ENCODE measurements around the gene PRR36. TPM values are rescaled to one million over a fixed set of nuclear protein-coding genes. Genes with fewer than 3 reads are reported as not detected.
A peak's percentile ranks its signal among the peaks of the same experiment; 100 is the strongest.

The PRR36 gene
- total RNA-seq, 4 donors from 2014 or later = not detected

- Histone ChIP-seq H3K27ac (no peak overlapping the region), H3K27me3 (no peaks in the 10 kb centered on the region), H3K4me1 (peaks cover 0 to 6% (median 0%) of the 10 kb centered on the region in 4 donors), H3K9me3 (no peaks in the 10 kb centered on the region), H3K36me3 (no peaks in the 10 kb centered on the region), H3K4me3 (no peak overlapping the region)
- DNase-seq = peak in 1 of 3 donors; percentile 45
- TF ChIP-seq CTCF (IDR thresholded peaks at IDR 0.05) (no peak), POLR2A (IDR thresholded peaks at IDR 0.05) (no peak)
These were observed 24.0 kb downstream of the PRR36 start for GRCh38 chr19:7850000-7850813.

DNA sequence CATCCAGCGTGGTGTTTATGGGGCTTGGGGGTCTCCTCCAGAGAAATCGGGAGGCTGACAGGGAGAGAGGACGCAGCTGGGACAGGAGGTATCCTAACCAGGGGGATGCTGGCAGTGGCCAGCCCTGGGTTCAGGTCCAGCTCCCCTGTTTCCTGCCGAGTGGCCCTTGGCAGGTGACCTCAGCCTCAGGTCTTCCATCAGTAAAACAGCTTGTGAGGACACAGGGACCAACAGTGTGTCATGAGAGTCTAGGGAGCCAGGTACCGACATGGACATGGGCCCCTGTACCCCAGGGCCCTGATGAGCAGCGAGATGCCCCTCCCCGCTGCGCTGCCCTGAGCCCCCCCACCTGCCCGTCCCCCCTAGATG is 24.6 kb downstream of the PRR36 start:
- Histone ChIP-seq H3K9me3 (no peaks in the 10 kb centered on the region), H3K27me3 (no peaks in the 10 kb centered on the region), H3K27ac (no peak overlapping the region), H3K4me3 (no peak overlapping the region), H3K4me1 (peaks cover 0 to 6% (median 0%) of the 10 kb centered on the region in 4 donors), H3K36me3 (no peaks in the 10 kb centered on the region)
- TF ChIP-seq CTCF (IDR thresholded peaks at IDR 0.05) = no peak
- TF ChIP-seq POLR2A (IDR thresholded peaks at IDR 0.05) = no peak
- peak in 1 of 3 donors; percentile 34 for DNase-seq

- TF ChIP-seq CTCF (IDR thresholded peaks at IDR 0.05) = no peak
- no peak for TF ChIP-seq POLR2A (IDR thresholded peaks at IDR 0.05)
- peak in 1 of 3 donors; percentile 46 for DNase-seq
- H3K9me3 ChIP-seq = no peaks in the 10 kb centered on the region
These were observed 25.3 kb downstream of the PRR36 start for GRCh38 chr19:7848779-7849457.

DNA sequence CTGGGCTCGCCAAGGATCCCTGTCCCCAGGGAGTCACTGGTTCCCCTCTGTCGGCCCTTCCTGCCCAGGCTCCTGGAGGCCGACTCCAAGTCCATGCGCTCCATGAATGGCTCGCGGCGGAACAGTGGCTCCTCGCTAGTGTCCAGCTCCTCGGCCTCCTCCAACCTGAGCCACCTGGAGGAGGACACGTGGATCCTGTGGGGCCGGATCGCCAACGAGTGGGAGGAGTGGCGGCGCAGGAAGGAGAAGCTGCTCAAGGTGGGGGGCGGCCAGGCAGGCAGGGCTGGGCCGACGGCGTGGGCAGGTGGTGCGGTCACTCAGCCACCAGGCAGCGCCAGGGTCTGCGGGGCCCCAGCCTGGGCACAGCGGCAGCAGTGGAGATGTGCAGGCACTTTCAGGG is 26.5 kb downstream of the PRR36 start:
- Histone ChIP-seq H3K27ac (no peak overlapping the region), H3K4me1 (no peaks in the 10 kb centered on the region), H3K36me3 (no peaks in the 10 kb centered on the region), H3K9me3 (no peaks in the 10 kb centered on the region), H3K27me3 (no peaks in the 10 kb centered on the region), H3K4me3 (no peak overlapping the region)
- TF ChIP-seq CTCF (IDR thresholded peaks at IDR 0.05) = no peak
- no peak for TF ChIP-seq POLR2A (IDR thresholded peaks at IDR 0.05)
- peak in 1 of 3 donors; percentile 28 for DNase-seq

More at GRCh38 chr19:7848779-7849457, 25.3 kb downstream of the PRR36 start:
- H3K36me3 ChIP-seq = no peaks in the 10 kb centered on the region
- H3K4me1 ChIP-seq = peaks cover 0 to 6% (median 0%) of the 10 kb centered on the region in 4 donors
- no peak overlapping the region for H3K27ac ChIP-seq
- H3K27me3 ChIP-seq = no peaks in the 10 kb centered on the region
- no peak overlapping the region for H3K4me3 ChIP-seq

GRCh38 chr19:7846155-7846646 is 28.0 kb downstream of the PRR36 start:
- TF ChIP-seq CTCF (IDR thresholded peaks at IDR 0.05) (no peak), POLR2A (IDR thresholded peaks at IDR 0.05) (no peak)
- Histone ChIP-seq H3K9me3 (no peaks in the 10 kb centered on the region), H3K27me3 (no peaks in the 10 kb centered on the region)

More at GRCh38 chr19:7846155-7846646, 28.0 kb downstream of the PRR36 start:
- H3K36me3 ChIP-seq = no peaks in the 10 kb centered on the region
- DNase-seq = peak in 1 of 3 donors; percentile 39
- no peak overlapping the region for H3K27ac ChIP-seq
- H3K4me3 ChIP-seq = no peak overlapping the region
- no peaks in the 10 kb centered on the region for H3K4me1 ChIP-seq

All from Peyer's patch (tissue), 4 donors.